Liver (tissue), 9 donors: ENCODE measurements around the gene GAPVD1. TPM values are rescaled to one million over a fixed set of nuclear protein-coding genes. Genes with fewer than 3 reads are reported as not detected.

ENCODE experiments used
- DNase-seq: peaks from one replicate; pipeline ENCODE4 v3.0.0-alpha.2; 2017; ENCODE audit warnings: low spot score
- H3K27ac ChIP-seq, 2 donors: one replicate each; pipeline ENCODE4 v1.7.0; 2013; ENCODE audit warnings: inconsistent platforms in 2 of 2, low read length in 2 of 2, control low read depth in 1 of 2, low read depth in 1 of 2, mild to moderate bottlenecking in 1 of 2
- H3K27me3 ChIP-seq, 4 donors: one replicate each; pipeline versions ENCODE4 v1.6.1 to v1.7.0; 2013; ENCODE audit warnings: low read length in 3 of 4, inconsistent platforms in 1 of 4, mild to moderate bottlenecking in 1 of 4, moderate library complexity in 1 of 4; ENCODE audit not compliant: control insufficient read depth in 4 of 4, insufficient read depth in 4 of 4
- H3K36me3 ChIP-seq, 4 donors: one replicate each; pipeline versions ENCODE4 v1.6.1 to v1.7.0; 2013; ENCODE audit warnings: low read length in 3 of 4, mild to moderate bottlenecking in 3 of 4, low read depth in 1 of 4, moderate library complexity in 1 of 4; ENCODE audit not compliant: control insufficient read depth in 4 of 4, insufficient read depth in 3 of 4
- H3K4me1 ChIP-seq, 4 donors: one replicate each; pipeline versions ENCODE4 v1.6.1 to v1.7.0; 2013; ENCODE audit warnings: low read length in 3 of 4, mild to moderate bottlenecking in 3 of 4, moderate library complexity in 1 of 4; ENCODE audit not compliant: control insufficient read depth in 4 of 4, insufficient read depth in 4 of 4
- H3K4me3 ChIP-seq, 3 donors: one replicate each; pipeline versions ENCODE4 v1.6.1 to v1.7.0; 2013; ENCODE audit warnings: low read length in 3 of 3, control low read depth in 1 of 3, low read depth in 1 of 3, mild to moderate bottlenecking in 1 of 3
- H3K9ac ChIP-seq, 2 donors: one replicate each; pipeline ENCODE4 v1.7.0; 2013; ENCODE audit warnings: low read length in 2 of 2, mild to moderate bottlenecking in 2 of 2, moderate library complexity in 2 of 2, control low read depth in 1 of 2, low read depth in 1 of 2
- H3K9me3 ChIP-seq, 4 donors: one replicate each; pipeline versions ENCODE4 v1.6.1 to v1.7.0; 2013; ENCODE audit warnings: low read length in 3 of 4; ENCODE audit not compliant: control insufficient read depth in 4 of 4
- ATF3 ChIP-seq: IDR thresholded peaks from 2 replicates; pipeline ENCODE4 v1.6.1; 2016; ENCODE audit warnings: antibody characterized with exemption
- EGR1 ChIP-seq, 2 donors: IDR thresholded peaks; 2 replicates each; pipeline ENCODE4 v1.6.1; 2016 to 2018; ENCODE audit warnings: antibody characterized with exemption in 2 of 2, low read depth in 2 of 2
- FOXA1 ChIP-seq: IDR thresholded peaks from 2 replicates; pipeline ENCODE4 v1.6.1; 2016; ENCODE audit warnings: antibody characterized with exemption
- FOXA2 ChIP-seq: IDR thresholded peaks from 2 replicates; pipeline ENCODE4 v1.6.1; 2016; ENCODE audit warnings: antibody characterized with exemption
- GABPA ChIP-seq, 2 donors: IDR thresholded peaks in 1 of 2; conservative IDR thresholded peaks in 1 of 2; 2 replicates each; pipeline ENCODE4 v1.6.1; 2016; ENCODE audit warnings: antibody characterized with exemption in 2 of 2, mild to moderate bottlenecking in 1 of 2, moderate library complexity in 1 of 2
- HNF4A ChIP-seq, 2 donors: conservative IDR thresholded peaks; 2 replicates each; pipeline ENCODE4 v1.6.1; 2016; ENCODE audit warnings: antibody characterized with exemption in 2 of 2, mild to moderate bottlenecking in 2 of 2
- HNF4G ChIP-seq: IDR thresholded peaks from 2 replicates; pipeline ENCODE4 v1.6.1; 2016; ENCODE audit warnings: antibody characterized with exemption
- JUND ChIP-seq, 2 donors: IDR thresholded peaks; 2 replicates each; pipeline ENCODE4 v1.6.1; 2016; ENCODE audit warnings: antibody characterized with exemption in 2 of 2
- NR2F2 ChIP-seq: IDR thresholded peaks from 2 replicates; pipeline ENCODE4 v1.6.1; 2016; ENCODE audit warnings: antibody characterized with exemption
- RAD21 ChIP-seq, 2 donors: IDR thresholded peaks; 2 replicates each; pipeline ENCODE4 v1.6.1; 2016; ENCODE audit warnings: antibody characterized with exemption in 2 of 2, mild to moderate bottlenecking in 2 of 2
- REST ChIP-seq: IDR thresholded peaks from 2 replicates; pipeline ENCODE4 v1.6.1; 2016; ENCODE audit warnings: antibody characterized with exemption, mild to moderate bottlenecking
- RXRA ChIP-seq, 2 donors: IDR thresholded peaks; 2 replicates each; pipeline ENCODE4 v1.6.1; 2017 to 2018; ENCODE audit warnings: antibody characterized with exemption in 2 of 2, mild to moderate bottlenecking in 1 of 2
- SP1 ChIP-seq: IDR thresholded peaks from 2 replicates; pipeline ENCODE4 v1.6.1; 2018; ENCODE audit warnings: antibody characterized with exemption, mild to moderate bottlenecking
- TAF1 ChIP-seq: conservative IDR thresholded peaks from 2 replicates; pipeline ENCODE4 v1.6.1; 2016; ENCODE audit warnings: antibody characterized with exemption, mild to moderate bottlenecking
- YY1 ChIP-seq: IDR thresholded peaks from 2 replicates; pipeline ENCODE4 v1.6.1; 2016; ENCODE audit warnings: antibody characterized with exemption, mild to moderate bottlenecking
- WGBS: extraction: QIAGEN DNeasy Blood & Tissue Kit; methylation state at CpG from one replicate; pipeline ENCODE4 v1.1.7; 2013; 5-methylcytosine and 5-hydroxymethylcytosine counted together
- polyA plus RNA-seq, 2 donors: library from polyadenylated mRNA; stranded (reverse) in 1 of 2; unstranded in 1 of 2; fragments of 200-250 nt in 1 of 2; fragments of >200 nt in 1 of 2; fragmentation: Nextera tagmentation in 1 of 2; extraction: Ambion mirVana in 1 of 2; gene quantifications; one replicate each; pipeline versions ENCODE4 v1.2.1 to v1.2.3, GENCODE V29; 2013 to 2015
- total RNA-seq, 2 donors: library from RNA; depleted of rRNA; stranded (reverse); fragments of >200 nt; gene quantifications; one replicate each; pipeline ENCODE4 v1.2.3, GENCODE V29; 2014
- donor health status: healthy.
- donor health status: healthy.
- donor health status: healthy.
- donor health status: healthy.
- donor health status: healthy.

Gene GAPVD1
- total and polyA plus RNA-seq, 4 donors: 5.5 to 89.7 (median 28.6) TPM

- TF ChIP-seq RAD21 (IDR thresholded peaks at IDR 0.05): no peak
- TF ChIP-seq NR2F2: no peak
- TF ChIP-seq ATF3: no peak
Measured at GRCh38 chr9:125413579-125413978, 152.0 kb downstream of the GAPVD1 start (continued).

- no peak for DNase-seq
- no peaks in the 10 kb centered on the region for H3K36me3 ChIP-seq
Measured at GRCh38 chr9:125415583-125416460, 154.2 kb downstream of the GAPVD1 start.

DNA sequence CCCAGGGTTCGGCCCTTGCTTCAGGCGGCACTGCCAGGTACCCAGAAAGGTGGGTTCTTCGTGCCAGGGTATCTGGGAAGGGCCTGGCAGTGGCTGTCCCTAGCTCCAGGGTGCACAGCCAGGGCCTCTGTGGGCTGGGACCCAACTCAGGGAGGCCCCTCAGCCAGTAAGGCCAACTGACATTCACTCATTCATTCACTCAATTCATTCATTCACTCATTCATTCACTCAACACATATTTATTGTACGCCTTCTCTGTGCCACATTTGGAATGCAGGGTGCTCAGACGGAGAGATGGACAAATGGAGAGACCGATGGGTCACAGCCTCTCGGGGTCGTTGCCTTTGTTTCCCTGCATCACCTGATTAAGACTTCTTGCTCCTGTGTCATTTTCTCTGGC, 154.9 kb downstream of the GAPVD1 start:
- H3K27me3 ChIP-seq: no peaks in the 10 kb centered on the region
- H3K4me3 ChIP-seq: no peak overlapping the region
- TF ChIP-seq ATF3 (no peak), NR2F2 (no peak), FOXA2 (no peak), HNF4G (no peak), GABPA (IDR thresholded peaks at IDR 0.05 in 1 of 2, conservative IDR thresholded peaks at IDR 0.05 in 1 of 2) (no peak), SP1 (no peak), RXRA (IDR thresholded peaks at IDR 0.05) (no peak), REST (no peak), TAF1 (no peak)
- H3K9me3 ChIP-seq: no peaks in the 10 kb centered on the region
- H3K27ac ChIP-seq: no peak overlapping the region
- H3K36me3 ChIP-seq: no peaks in the 10 kb centered on the region
- WGBS: 95% methylated on average over 8 of the region's 8 CpGs
- no peaks in the 10 kb centered on the region for H3K4me1 ChIP-seq
- no peak overlapping the region for H3K9ac ChIP-seq
- DNase-seq: no peak

More at GRCh38 chr9:125415583-125416460, 154.2 kb downstream of the GAPVD1 start:
- 93% methylated on average over 23 of the region's 23 CpGs for WGBS
- Histone ChIP-seq H3K4me3 (no peak overlapping the region), H3K4me1 (no peaks in the 10 kb centered on the region), H3K9ac (no peak overlapping the region), H3K9me3 (no peaks in the 10 kb centered on the region), H3K27me3 (no peaks in the 10 kb centered on the region), H3K27ac (no peak overlapping the region)
- TF ChIP-seq FOXA2: no peak
- TF ChIP-seq HNF4G: no peak
- no peak for TF ChIP-seq EGR1 (IDR thresholded peaks at IDR 0.05; ENCODE audit: low read depth in 2 of 2)
- TF ChIP-seq HNF4A (conservative IDR thresholded peaks at IDR 0.05): no peak
- TF ChIP-seq YY1: no peak
- no peak for TF ChIP-seq JUND (IDR thresholded peaks at IDR 0.05)
- no peak for TF ChIP-seq REST
- TF ChIP-seq GABPA (IDR thresholded peaks at IDR 0.05 in 1 of 2, conservative IDR thresholded peaks at IDR 0.05 in 1 of 2): no peak
- no peak for TF ChIP-seq RXRA (IDR thresholded peaks at IDR 0.05)
- no peak for TF ChIP-seq FOXA1
- TF ChIP-seq NR2F2: no peak
